Ovary (tissue), 9 donors: ENCODE data around the gene DLG5. TPM values are rescaled to one million over a fixed set of nuclear protein-coding genes. Genes with fewer than 3 reads are reported as not detected.
A peak's percentile ranks its signal among the peaks of the same experiment; 100 is the strongest.

Source experiments
- DNase-seq, 5 donors: peaks; one replicate each; pipeline ENCODE4 v3.0.0-alpha.2; 2019 to 2020
- H3K27ac ChIP-seq, 2 donors: fragments of 200-600 bp; one replicate each; pipeline versions ENCODE4 v1.5.1 to v1.8.0; 2019 to 2022
- H3K27me3 ChIP-seq: fragments of 200-600 bp; one replicate; pipeline ENCODE4 v1.8.0; 2022
- H3K36me3 ChIP-seq: fragments of 200-600 bp; sonication (generic); one replicate; pipeline ENCODE4 v1.5.1; 2019
- H3K4me1 ChIP-seq: one replicate; pipeline ENCODE4 v1.8.1; 2013; ENCODE audit warnings: mild to moderate bottlenecking, moderate library complexity; ENCODE audit not compliant: insufficient read depth
- H3K4me3 ChIP-seq: fragments of 200-600 bp; sonication (generic); one replicate; pipeline ENCODE4 v1.5.1; 2017
- H3K9me3 ChIP-seq, 2 donors: fragments of 200-600 bp in 1 of 2; sonication (generic) in 1 of 2; one replicate each; pipeline versions ENCODE4 v1.5.1 to v1.8.1; 2013 to 2019; ENCODE audit warnings: mild to moderate bottlenecking in 1 of 2, moderate library complexity in 1 of 2
- EP300 ChIP-seq: sonication (generic); formaldehyde crosslinking; IDR thresholded peaks from one replicate; pipeline ENCODE4 v1.6.1; 2017; ENCODE audit warnings: antibody characterized with exemption
- POLR2A ChIP-seq: fragments of 450-650 bp; IDR thresholded peaks from one replicate; pipeline ENCODE4 v1.6.1; 2017; ENCODE audit warnings: antibody characterized with exemption, mild to moderate bottlenecking, moderate library complexity
- WGBS, 3 donors: extraction: QIAGEN DNeasy Blood & Tissue Kit in 1 of 3; methylation state at CpG; one replicate each; pipeline versions ENCODE4 v1.1.5 to v1.1.7; 2013 to 2017; 5-methylcytosine and 5-hydroxymethylcytosine counted together
- intact Hi-C, 4 donors: fragments of 100-400 bp; cut with DNase I; formaldehyde crosslinking; loops; one replicate each; pipeline versions ENCODE4 v1.11.0 to v1.15.1; 2022 to 2023
- polyA plus RNA-seq, 2 donors: library from polyadenylated mRNA; stranded (reverse); fragments of 200-250 nt in 1 of 2; fragments of 350-450 nt in 1 of 2; fragmentation: Illumina TruSeq in 1 of 2; extraction: RNeasy Lipid Tissue Mini Kit (QIAGEN cat#74804) in 1 of 2; gene quantifications; one replicate each; pipeline ENCODE4 v1.2.3, GENCODE V29; 2013 to 2014
- total RNA-seq, 7 donors: library from RNA; depleted of rRNA in 2 of 7; stranded (reverse); fragments of >200 nt in 2 of 7; fragmentation: NEBNext Ultra II Directional in 3 of 7; extraction: Animal tissue kit (Norgen Biotek cat#: 25700) in 3 of 7; gene quantifications; one replicate each; pipeline versions ENCODE4 v1.1.0 to v1.2.4, GENCODE V29; 2016 to 2023
- TF ChIP-seq, protein P1 (sequence below), 3 donors: fragments of 450-650 bp in 2 of 3; fragments of 200-600 bp in 1 of 3; IDR thresholded peaks; one replicate each; pipeline versions ENCODE4 v1.5.1 to v1.8.0; 2016 to 2022; ENCODE audit warnings: antibody characterized with exemption in 3 of 3, mild to moderate bottlenecking in 1 of 3
- donor health status: DM: no; HTN: no; CAD: no; lungs with moderate emphysema.
- donor health status: DM: no; HTN: no; CAD: no.
- donor health status: Bipolar disorder and iron deficiency.
- donor health status: DM: yes; HTN: yes; CAD: no.
- donor health status: DM: no; HTN: no; CAD: no.
- donor health status: DM: yes; HTN: yes; CAD: no.

The DLG5 gene
- total and polyA plus RNA-seq, 9 donors = 29.1 to 71.9 (median 42.8) TPM

DNA sequence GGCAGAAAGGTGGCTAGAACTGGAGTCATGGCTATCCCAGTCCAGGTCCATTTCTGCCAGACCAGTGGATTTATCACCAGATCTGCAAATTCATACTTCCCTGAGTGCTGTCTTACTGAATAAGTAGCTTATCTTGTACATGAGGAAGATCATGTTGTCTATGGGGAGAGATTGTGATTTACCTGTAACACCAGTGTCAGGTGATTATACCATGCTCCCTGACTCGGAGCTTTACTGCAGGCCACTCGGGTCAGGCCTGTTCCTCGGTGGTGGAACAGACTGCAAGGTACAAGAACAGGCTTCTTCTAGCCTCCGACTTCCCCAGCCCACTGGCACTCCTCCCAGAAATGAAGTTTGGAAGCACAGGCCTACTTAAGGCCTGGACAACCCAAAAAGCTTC is 42.6 kb upstream of the DLG5 start:
- H3K27me3 ChIP-seq = no peaks in the 10 kb centered on the region
- H3K4me3 ChIP-seq = no peak overlapping the region
- no peak overlapping the region for H3K27ac ChIP-seq
- no peaks in the 10 kb centered on the region for H3K9me3 ChIP-seq
- H3K4me1 ChIP-seq = peaks cover 4% of the 10 kb centered on the region
- peak; percentile 39 to 58 (median 51) for DNase-seq
- no peak for TF ChIP-seq POLR2A
- TF ChIP-seq, protein P1, sequence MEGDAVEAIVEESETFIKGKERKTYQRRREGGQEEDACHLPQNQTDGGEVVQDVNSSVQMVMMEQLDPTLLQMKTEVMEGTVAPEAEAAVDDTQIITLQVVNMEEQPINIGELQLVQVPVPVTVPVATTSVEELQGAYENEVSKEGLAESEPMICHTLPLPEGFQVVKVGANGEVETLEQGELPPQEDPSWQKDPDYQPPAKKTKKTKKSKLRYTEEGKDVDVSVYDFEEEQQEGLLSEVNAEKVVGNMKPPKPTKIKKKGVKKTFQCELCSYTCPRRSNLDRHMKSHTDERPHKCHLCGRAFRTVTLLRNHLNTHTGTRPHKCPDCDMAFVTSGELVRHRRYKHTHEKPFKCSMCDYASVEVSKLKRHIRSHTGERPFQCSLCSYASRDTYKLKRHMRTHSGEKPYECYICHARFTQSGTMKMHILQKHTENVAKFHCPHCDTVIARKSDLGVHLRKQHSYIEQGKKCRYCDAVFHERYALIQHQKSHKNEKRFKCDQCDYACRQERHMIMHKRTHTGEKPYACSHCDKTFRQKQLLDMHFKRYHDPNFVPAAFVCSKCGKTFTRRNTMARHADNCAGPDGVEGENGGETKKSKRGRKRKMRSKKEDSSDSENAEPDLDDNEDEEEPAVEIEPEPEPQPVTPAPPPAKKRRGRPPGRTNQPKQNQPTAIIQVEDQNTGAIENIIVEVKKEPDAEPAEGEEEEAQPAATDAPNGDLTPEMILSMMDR (IDR thresholded peaks at IDR 0.05) = no peak
- no peak for TF ChIP-seq EP300
- intact Hi-C loops = loop anchor here in 1 of 4 donors (5.0 kb wide), 1 partner anchor 122 kb away; no protein-coding TSS in a partner anchor
- H3K36me3 ChIP-seq = no peaks in the 10 kb centered on the region
- 17 to 36% (median 22%) methylated on average over 4 of the region's 4 CpGs for WGBS, 3 donors

DNA sequence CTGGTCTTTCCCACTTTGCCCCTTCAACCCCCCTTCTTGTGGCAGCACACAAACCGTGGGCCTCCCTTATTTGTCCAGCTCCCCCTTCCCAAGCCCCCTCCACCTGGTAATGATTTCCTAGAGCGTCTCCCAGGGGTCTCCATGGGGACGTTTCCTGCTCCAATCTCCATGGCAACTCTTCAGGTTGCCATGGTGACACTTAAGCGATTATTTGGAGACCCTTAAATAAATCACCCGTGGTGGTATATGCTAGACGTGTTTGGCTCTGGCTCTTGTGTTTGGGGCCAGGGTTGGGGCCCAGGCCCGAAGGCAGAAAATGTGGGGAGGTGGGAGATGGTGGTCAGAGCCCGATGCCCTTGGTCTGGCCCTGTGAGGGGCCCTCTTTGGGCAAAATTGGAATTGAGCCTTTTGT is 41.1 kb upstream of the DLG5 start:
- Histone ChIP-seq H3K4me1 (peaks cover 4% of the 10 kb centered on the region), H3K36me3 (no peaks in the 10 kb centered on the region), H3K27ac (no peak overlapping the region), H3K4me3 (no peak overlapping the region), H3K9me3 (no peaks in the 10 kb centered on the region), H3K27me3 (no peaks in the 10 kb centered on the region)
- no peak for DNase-seq
- WGBS, 3 donors = 39 to 46% (median 40%) methylated on average over 8 of the region's 8 CpGs
- intact Hi-C loops = loop anchor here in 1 of 4 donors (5.0 kb wide), 1 partner anchor 120 kb away; no protein-coding TSS in a partner anchor
- TF ChIP-seq EP300 = no peak
- TF ChIP-seq POLR2A = no peak
- TF ChIP-seq, protein P1 (IDR thresholded peaks at IDR 0.05) = no peak

DNA sequence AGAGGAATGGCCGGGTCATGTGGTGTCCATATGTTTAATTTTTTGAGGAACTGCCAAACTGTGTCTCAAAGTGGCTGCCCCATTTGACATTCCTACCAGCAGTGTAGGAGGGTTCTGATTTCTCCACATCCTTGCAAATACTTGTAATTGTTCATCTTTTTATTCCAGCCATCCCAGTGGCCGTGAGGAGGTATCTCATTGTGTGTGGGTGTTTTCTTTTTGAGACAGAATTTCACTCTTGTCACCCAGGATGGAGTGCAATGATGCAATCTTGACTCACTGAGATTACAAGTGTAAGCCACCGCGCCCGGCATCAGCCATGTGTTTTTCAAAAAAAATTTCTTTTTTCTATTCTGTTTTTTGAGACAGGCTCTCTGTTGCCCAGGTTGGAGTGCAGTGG is 38.7 kb upstream of the DLG5 start:
- H3K4me3 ChIP-seq = no peak overlapping the region
- 64 to 85% (median 75%) methylated on average over 5 of the region's 5 CpGs for WGBS, 3 donors
- H3K36me3 ChIP-seq = no peaks in the 10 kb centered on the region
- H3K9me3 ChIP-seq = no peaks in the 10 kb centered on the region
- H3K27me3 ChIP-seq = no peaks in the 10 kb centered on the region
- intact Hi-C loops = loop anchor here in 1 of 4 donors (5.0 kb wide), 1 partner anchor 118 kb away; no protein-coding TSS in a partner anchor
- H3K4me1 ChIP-seq = no peaks in the 10 kb centered on the region
- H3K27ac ChIP-seq = no peak overlapping the region
- TF ChIP-seq, protein P1 (IDR thresholded peaks at IDR 0.05) = no peak
- TF ChIP-seq EP300 = no peak
- TF ChIP-seq POLR2A = no peak
- no peak for DNase-seq

DNA sequence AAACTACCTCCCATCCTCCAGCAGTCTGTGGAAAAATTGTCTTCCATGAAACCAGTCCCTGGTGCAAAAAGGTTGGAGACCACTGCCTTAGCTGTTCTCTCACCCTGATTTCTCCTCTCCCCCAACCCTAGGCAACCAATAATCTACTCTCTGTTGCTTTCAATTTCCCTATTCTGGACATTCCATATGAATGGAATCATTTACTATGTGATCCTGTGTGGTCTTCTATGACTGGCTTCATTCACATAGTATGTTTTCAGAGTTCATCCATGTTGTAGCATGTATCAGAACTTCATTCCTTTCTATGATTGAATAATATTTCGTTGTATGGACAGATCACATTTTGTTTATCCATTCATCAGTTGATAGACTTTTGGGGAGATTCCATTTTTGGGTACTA is 38.3 kb upstream of the DLG5 start:
- no peak overlapping the region for H3K27ac ChIP-seq
- H3K4me3 ChIP-seq = no peak overlapping the region
- intact Hi-C loops = loop anchor here in 1 of 4 donors (5.0 kb wide), 1 partner anchor 118 kb away; no protein-coding TSS in a partner anchor
- peaks cover 1% of the 10 kb centered on the region for H3K4me1 ChIP-seq
- H3K27me3 ChIP-seq = no peaks in the 10 kb centered on the region
- H3K36me3 ChIP-seq = no peaks in the 10 kb centered on the region
- TF ChIP-seq POLR2A (no peak), EP300 (no peak)
- TF ChIP-seq, protein P1 (IDR thresholded peaks at IDR 0.05) = no peak
- no peaks in the 10 kb centered on the region for H3K9me3 ChIP-seq
- no peak for DNase-seq
- WGBS, 3 donors = 93 to 97% (median 96%) methylated on average over 1 of the region's 1 CpG
